Measurements from ENCODE around the gene RAPGEF6.
"Not testable (repeated sequence)": the region's sequence is repeated elsewhere in the genome, so short reads cannot be mapped to it uniquely, and the experiment has no call there.

RAPGEF6 gene

DNA sequence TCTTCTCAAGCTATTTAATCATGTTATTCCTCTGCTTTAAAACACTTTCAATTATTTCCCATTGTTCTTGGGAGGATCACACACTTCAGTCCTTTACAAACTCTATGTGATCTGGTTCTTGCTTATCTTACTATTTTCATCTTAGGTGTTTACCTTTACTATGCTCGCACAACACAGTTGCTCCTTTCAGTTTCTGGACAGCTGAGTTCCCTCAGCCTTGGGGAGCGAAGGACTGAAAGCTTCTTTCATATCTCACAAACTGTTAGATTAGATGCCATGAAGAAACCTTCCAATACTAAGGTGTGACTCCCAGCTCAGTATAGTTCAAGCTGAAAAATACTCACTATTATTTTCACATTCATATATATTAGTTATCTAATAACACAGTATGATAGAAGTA, 253.3 kb downstream of the RAPGEF6 start:
- DNase-seq: no peak

DNA sequence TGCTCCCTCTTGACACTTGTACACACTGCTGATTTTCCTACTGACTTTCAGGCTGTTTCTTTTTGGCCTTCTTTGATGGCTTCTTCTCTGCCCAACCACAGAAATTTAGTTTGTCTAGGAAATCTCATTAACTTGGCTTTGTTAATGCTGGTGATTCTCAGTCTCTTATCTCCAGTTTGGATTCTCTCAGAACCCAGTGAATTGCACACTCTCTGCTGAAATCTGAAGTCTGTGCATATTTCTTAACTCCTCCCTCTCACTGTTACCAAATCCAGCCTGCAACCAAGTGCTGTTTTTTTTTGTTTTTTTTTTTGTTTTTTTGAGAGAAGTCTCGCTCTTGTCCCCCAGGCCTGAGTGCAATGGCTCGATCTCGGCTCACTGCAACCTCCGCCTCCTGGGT, 254.0 kb downstream of the RAPGEF6 start:
- no peak for DNase-seq

DNA sequence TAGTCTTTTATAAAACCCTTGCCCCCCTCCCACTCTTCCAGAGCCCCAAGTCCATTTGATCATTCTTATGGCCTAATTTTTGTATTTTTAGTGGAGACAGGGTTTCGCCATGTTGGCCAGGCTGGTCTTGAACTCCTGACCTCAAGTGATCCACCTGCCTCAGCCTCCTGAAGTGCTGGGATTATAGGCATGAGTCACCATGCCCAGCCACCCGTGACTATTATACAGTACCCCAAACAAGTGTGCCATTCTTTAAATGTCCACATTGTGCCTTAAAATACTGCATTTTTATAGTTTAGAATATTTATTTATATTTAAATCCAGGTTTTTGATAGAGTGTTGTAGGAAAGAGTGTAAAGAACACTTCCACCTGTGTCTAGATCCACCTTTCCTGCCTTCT, 254.8 kb downstream of the RAPGEF6 start:
- DNase-seq: not testable (repeated sequence)

DNA sequence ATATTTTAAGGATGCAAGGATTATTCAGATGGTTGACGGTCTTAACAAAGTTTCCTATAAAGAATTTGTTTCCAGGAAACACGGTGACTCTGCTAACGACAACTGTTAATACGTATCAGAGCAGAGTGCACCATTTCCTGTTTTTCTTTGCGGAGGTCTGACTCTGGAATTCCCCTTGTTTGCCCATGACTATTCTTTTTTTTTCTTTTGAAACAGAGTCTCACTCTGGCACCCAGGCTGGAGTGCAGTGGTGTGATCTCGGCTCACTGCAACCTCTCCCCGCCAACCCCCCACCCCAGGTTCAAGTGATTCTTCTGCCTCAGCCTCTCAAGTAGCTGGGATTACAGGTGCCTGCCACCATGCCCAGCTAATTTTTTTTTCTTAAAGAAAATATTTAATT, 255.3 kb downstream of the RAPGEF6 start:
- DNase-seq: no peak

DNA sequence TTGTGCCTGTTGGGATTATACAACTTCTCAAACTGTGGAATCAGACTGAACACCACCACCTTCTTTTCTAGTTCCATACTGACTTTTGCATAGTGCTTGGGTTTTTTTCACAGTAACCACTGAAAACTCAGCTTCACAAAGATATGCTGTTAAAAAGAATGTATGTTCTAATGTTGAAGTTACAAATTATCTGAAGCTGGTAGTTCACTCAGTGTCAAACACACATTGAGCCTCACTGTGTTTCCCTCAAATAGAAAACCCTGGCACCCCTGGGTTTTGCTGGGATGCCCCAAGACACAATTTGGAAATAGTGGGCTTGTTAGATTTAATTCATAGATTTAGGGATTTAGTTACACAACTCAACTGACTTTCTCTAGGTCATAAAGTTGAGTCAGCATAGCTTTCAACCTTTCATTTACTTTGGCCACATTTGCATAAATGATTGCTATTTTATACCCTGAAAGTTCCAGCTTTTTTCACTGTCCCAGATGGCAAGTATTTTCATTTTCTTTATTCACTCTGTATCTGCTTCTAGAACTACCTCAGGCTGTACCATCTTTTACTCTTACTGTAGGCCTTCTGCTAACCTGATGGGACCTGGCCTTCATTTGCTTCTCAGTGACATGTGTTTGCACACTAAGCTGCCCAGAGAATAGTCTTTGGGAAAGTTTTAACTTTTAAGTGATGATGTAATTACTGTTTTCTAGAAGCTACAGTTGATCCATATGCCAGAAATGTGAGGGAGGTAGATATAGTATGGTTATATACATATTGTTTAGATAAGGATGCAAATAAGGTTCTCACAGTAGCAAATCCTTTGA, 256.1 kb downstream of the RAPGEF6 start:
- DNase-seq: no peak

DNA sequence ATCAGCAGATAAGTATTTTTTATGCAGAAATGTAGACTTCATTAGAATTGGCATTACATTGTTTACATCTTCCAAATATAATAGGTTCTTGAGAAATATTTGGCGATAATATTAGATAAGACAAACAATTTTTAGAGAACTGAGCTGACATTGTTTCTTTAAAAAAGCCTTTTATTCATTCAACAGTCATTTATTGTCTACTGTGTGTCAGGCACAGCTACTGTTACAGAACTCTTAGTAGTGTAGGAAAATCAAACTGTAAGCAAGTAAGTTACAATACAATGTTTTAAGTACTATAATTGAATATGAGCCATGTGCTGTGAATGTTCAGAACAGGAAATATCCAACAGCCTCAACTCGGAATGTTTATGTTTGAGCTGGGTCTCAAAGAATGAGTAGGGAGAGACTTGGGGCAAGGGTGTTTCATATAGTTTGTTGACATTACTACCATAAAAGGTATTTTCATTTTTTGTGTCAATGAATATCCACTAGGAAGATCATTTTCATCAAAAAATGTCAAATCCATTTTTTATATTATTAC, 257.2 kb downstream of the RAPGEF6 start:
- DNase-seq: no peak

DNA sequence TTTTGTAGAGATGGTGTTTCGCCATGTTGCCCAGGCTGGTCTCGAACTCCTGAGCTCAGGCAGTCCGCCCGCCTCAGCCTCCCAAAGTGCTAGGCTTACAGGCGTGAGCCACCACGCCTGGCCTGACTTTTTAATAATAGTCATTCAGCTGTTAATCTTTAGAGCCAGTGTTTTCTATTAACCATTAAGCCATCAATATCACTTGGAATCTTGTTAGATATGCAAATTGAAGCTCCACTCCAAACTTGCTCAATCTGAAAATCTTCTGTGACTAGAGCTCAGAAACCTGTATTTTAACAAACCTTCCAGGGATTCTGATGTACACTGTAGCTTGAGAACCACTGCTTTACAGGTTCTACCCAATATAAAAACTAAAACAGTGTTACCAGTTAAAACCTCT, 257.7 kb downstream of the RAPGEF6 start:
- DNase-seq: no peak

DNA sequence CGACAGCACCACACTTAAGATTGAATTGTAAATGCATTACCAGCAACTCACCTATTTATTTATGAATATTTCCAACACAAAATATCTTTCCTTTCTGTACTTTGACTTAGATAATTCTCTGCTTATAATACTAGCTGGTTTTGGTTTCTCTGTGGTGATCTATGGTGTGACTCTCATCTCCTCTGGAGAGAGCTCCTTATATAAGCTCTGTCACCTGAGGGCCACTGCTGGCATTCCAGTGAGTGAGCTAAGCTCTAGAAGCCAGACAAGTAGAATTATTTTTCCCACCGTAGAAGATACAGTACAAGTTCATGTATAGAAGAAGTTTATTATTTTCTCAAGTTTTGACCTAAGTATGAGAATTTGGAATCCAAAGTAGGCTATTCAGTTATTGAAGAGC, 259.7 kb downstream of the RAPGEF6 start:
- no peak for DNase-seq

Measured in NCI-H1436 treated with DMSO at 0.1 percent for 48 hours (cell line).